AG10803 (cell line): ENCODE data around the gene HSPG2.
"Not testable (repeated sequence)": the region's sequence is repeated elsewhere in the genome, so short reads cannot be mapped to it uniquely, and the experiment has no call there.

Source experiments
- DNase-seq: peaks from one replicate; pipeline ENCODE4 v3.0.0; 2010; ENCODE audit warnings: low read depth
- H3K4me3 ChIP-seq: 2 replicates; pipeline ENCODE4 v1.5.1; 2011; ENCODE audit warnings: mild to moderate bottlenecking, low read length, control low read depth
- TF ChIP-seq, protein P1 (sequence below): conservative IDR thresholded peaks from 2 replicates; pipeline ENCODE4 v1.5.1; 2011; ENCODE audit warnings: mild to moderate bottlenecking, low read length, control low read depth, inconsistent platforms

The HSPG2 gene

DNA sequence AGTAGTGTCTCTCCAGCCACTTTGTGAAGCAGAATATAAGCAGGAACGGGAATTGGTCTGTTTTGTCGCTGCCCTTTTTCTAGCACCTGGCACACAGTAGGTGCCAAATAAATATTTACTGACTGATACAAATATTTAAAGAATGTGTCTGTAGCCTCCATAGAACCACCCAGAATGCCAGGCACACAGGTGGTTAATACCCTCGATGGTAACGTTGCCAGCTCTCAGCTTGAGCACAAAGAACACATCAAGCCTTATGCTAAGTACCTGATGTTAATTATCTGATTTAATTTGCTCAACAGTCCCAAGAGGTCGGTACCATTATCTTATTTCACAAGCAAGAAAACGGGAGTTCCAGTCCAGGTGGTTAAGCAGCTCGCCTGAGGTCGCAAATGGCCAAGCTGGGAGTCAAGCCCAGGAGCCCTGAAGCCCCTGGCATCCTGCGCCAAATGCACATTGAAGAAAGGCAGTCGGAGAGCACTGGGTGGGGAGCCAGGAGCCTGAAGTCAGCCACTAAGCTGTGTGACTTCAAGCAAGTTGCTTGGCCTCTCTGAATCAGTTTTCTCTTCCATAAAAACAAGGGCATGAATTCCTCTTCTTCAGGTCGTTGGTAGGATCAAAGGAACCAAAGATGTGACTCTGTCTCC lies 26.4 kb downstream of the HSPG2 start:
- no peak overlapping the region for H3K4me3 ChIP-seq
- DNase-seq, result no peak
- TF ChIP-seq, protein P1, sequence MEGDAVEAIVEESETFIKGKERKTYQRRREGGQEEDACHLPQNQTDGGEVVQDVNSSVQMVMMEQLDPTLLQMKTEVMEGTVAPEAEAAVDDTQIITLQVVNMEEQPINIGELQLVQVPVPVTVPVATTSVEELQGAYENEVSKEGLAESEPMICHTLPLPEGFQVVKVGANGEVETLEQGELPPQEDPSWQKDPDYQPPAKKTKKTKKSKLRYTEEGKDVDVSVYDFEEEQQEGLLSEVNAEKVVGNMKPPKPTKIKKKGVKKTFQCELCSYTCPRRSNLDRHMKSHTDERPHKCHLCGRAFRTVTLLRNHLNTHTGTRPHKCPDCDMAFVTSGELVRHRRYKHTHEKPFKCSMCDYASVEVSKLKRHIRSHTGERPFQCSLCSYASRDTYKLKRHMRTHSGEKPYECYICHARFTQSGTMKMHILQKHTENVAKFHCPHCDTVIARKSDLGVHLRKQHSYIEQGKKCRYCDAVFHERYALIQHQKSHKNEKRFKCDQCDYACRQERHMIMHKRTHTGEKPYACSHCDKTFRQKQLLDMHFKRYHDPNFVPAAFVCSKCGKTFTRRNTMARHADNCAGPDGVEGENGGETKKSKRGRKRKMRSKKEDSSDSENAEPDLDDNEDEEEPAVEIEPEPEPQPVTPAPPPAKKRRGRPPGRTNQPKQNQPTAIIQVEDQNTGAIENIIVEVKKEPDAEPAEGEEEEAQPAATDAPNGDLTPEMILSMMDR, result no peak

DNA sequence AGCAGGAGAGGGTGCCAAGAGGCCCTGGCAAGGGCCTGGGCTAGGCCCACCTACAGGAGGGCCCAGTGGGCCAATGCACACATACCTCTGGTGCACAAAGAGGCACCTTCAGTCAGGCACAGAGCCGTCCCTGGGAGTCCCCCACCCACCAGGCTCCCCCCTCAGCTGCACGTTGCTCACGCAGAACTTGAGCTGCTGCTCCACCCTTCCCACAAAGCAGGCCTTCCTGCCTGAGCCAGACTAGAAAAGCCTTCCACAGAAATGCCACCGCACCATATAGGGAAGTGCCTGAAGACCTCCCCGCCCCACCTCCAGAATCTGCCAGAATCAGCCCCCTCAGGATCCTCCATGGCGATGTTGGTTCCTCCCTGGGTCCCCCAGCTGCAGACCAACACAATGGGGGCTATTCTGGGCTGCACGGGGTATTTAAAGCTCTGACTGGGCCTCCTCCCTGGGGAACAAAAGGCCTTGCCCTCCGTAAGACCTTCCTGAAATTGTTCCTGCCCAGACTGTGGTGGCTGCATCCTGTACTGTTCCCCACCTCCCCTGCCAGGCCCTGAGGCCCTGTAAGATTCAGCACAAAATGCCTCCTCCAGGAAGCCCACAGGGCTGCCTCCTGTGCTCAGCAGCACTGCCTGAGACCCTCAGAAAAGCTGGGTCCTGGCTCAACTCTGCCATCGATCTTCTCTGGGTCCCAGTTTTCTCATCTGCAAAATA lies 27.2 kb downstream of the HSPG2 start:
- peak; percentile 77 for DNase-seq
- TF ChIP-seq, protein P1, result no peak
- H3K4me3 ChIP-seq, result no peak overlapping the region

DNA sequence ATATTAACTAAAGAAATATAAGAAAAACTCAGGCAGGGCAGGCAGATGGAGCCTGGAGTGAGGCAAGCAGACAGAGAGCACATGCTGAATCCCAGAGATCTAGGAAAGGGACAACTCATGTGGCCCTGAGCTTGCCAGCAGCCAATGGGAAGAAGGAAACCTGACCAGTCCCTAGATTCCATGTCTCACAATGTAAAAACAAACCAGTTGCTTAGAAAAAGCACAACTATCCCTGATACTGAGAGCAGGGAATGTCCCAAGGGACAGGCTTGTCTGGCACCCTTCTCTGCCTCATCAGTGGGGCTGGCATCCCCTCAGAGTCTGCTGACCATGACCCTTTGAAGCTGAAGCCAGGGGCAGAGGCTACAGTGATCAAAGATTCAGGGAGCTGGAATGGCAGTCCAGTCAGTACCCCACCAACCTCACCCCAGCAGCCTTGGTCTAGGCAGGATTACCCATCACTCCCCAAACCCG lies 27.8 kb downstream of the HSPG2 start:
- peak; percentile 86 for DNase-seq
- TF ChIP-seq, protein P1, result 0 out of 2 replicates have a peak, but pooled peaks have one; percentile 13
- no peak overlapping the region for H3K4me3 ChIP-seq

DNA sequence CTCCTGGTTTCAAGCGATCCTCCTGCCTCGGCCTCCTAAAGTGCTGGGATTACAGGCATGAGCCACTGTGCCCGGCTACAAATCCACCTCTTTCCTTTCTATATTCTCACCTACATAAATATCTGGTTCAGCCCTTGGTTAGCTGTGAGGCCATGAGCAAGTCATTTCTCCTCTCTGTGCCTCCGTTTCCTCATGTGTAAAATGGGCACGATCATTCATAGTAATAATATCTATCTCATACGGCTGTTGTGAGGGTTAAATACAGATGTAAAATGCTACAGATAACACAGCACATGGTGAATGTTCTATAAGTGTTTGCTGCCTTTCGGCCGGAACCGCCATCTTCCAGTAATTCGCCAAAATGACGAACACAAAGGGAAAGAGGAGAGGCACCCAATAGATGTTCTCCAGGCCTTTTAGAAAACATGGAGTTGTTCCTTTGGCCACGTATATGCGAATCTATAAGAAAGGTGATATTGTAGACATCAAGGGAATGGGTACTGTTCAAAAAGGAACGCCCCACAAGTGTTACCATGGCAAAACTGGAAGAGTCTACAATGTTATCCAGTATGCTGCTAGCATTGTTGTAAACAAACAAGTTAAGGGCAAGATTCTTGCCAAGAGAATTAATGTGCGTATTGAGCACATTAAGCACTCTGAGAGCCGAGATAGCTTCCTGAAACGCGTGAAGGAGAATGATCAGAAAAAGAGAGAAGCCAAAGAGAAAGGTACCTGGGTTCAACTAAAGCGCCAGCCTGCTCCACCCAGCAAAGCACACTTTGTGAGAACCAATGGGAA lies 29.2 kb downstream of the HSPG2 start:
- not testable (repeated sequence) for DNase-seq, H3K4me3 ChIP-seq

DNA sequence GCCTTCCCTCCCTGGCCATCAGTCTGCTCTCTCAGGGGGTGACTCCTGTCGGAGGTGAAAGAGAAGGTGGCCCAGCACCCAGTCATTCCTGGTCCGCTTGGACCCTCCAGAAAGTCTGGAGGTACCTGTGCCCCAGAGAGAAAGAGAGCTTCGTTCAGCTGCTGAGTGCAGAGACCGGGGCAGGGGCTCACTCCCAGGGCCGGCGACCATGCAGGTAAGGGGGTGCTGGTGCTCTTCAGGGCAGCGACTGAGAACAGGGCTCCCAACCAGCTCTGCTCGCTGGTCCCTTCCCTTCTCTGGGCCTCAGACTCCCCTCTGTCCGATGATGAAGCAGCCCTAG lies 30.1 kb downstream of the HSPG2 start:
- no peak overlapping the region for H3K4me3 ChIP-seq
- no peak for DNase-seq
- TF ChIP-seq, protein P1, result no peak

DNA sequence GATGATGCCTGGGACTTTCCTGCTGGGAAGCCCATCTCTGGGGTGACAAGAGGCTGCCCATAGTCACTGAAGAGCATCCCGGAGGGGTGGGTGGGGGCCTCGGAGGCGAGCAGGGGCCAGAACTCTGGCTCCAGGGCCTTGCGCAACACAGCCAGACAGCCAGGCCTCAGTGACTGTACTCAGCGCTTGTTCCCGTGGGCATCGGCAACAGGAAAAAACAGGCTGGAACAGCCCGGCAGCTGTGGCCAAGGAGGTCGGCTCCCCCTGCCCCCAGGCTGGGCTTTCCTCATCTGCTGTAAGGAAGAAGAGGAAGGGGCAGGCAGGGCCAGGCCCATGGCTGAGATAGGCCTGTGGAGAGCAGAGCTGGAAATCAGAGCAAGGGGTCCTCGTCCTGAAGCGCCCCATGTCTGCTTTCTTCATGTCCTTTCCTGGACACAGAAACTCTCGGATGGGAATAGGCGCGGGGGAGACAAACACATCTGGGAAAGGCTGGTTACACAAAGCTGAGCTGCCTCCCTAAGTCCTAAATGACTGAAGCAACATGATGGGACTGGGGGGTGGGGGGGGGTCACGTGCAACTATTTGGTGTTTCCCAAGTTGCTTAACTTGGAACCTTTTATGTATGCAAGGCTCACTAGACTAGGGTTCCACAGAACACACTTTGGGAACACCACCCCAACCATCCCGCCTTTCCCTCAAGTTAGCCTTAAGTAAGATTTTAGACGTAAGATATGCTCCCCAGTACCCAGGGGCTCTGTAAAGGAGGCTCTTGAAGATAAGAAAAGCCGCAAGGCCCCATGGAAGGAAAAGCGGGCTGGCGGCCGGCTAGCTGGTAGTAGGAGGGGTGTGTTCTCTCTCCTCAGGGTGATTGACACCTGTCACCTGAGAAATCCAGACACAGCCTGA lies 30.7 kb downstream of the HSPG2 start:
- TF ChIP-seq, protein P1, result no peak
- H3K4me3 ChIP-seq, result no peak overlapping the region
- DNase-seq, result peak; percentile 80
